ENCODE data around the gene ZMYM5.
A peak's percentile ranks its signal among the peaks of the same experiment; 100 is the strongest.
"Not testable (repeated sequence)": the region's sequence is repeated elsewhere in the genome, so short reads cannot be mapped to it uniquely, and the experiment has no call there.

Gene ZMYM5

GRCh38 chr13:19862481-19863313 lies 752 bp downstream of the ZMYM5 start:
- peak overlapping the region; percentile 84 to 96 for H3K4me3 ChIP-seq (ENCODE audit: low read depth in 1 of 2, low read length in 2 of 2)
- H3K27ac ChIP-seq (ENCODE audit: low read length), result peak overlapping the region; percentile 95
- no peaks in the 10 kb centered on the region for H3K27me3 ChIP-seq (ENCODE audit: low read depth, low read length)
- peaks cover 8 to 22% of the 10 kb centered on the region in 2 donors for H3K4me1 ChIP-seq (ENCODE audit: control insufficient read depth in 1 of 2, insufficient read depth in 2 of 2, low read length in 2 of 2)
- H3K36me3 ChIP-seq (ENCODE audit: control insufficient read depth in 1 of 2, insufficient read depth in 2 of 2, low read length in 2 of 2), result peaks cover 5 to 9% of the 10 kb centered on the region in 2 donors
- no peaks in the 10 kb centered on the region for H3K9me3 ChIP-seq (ENCODE audit: control insufficient read depth in 1 of 2, low read length in 2 of 2)

- peaks cover 5 to 16% of the 10 kb centered on the region in 2 donors for H3K36me3 ChIP-seq (ENCODE audit: control insufficient read depth in 1 of 2, insufficient read depth in 2 of 2, low read length in 2 of 2)
Measured at GRCh38 chr13:19861762-19862161, 1.7 kb downstream of the ZMYM5 start.

DNA sequence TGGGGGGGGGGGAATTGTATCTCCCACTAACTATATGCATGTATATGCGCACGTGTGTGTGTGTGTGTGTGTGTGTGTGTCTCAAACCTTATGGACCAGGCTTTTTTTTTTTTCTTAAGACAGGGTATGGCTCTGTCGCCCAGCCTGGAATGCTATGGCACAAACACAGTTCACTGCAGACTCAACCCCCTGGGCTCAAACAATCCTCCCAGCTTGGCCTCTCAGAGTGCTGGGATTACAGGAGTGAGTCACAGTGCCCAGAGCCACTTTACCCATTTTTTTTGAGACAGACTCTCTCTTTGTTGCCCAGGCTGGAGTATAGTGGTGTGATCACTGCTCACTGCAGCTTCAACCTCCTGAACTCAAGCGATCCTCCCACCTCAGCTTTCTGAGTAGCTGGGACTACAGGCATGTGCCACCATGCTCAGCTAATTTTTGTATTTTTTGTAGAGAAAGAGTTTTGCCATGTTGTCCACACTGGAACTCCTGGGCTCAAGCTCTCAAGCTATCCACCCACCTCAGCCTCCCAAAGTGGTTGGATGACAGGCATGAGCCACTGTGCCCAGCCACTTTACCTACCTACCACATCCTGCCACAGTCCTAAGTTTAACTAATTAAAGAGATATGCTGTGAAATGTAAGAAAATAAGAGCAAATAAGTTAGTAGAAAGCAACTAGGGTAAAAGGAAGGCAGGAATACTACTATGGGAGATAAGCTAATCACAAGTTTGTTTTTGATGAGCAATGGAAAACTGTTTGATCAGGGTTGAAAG lies 2.4 kb downstream of the ZMYM5 start:
- peak overlapping the region; percentile 2 for H3K27ac ChIP-seq (ENCODE audit: low read length)
- H3K4me3 ChIP-seq (ENCODE audit: low read depth in 1 of 2, low read length in 2 of 2), result peak overlapping the region in 1 of 2 donors; percentile 96

More at GRCh38 chr13:19861762-19862161, 1.7 kb downstream of the ZMYM5 start:
- H3K27ac ChIP-seq (ENCODE audit: low read length), result peak overlapping the region; percentile 95
- H3K9me3 ChIP-seq (ENCODE audit: control insufficient read depth in 1 of 2, low read length in 2 of 2), result no peaks in the 10 kb centered on the region
- H3K27me3 ChIP-seq (ENCODE audit: low read depth, low read length), result no peaks in the 10 kb centered on the region
- H3K4me3 ChIP-seq (ENCODE audit: low read depth in 1 of 2, low read length in 2 of 2), result peak overlapping the region; percentile 84 to 96
- peaks cover 8 to 22% of the 10 kb centered on the region in 2 donors for H3K4me1 ChIP-seq (ENCODE audit: control insufficient read depth in 1 of 2, insufficient read depth in 2 of 2, low read length in 2 of 2)

GRCh38 chr13:19857637-19858036 lies 5.8 kb downstream of the ZMYM5 start:
- not testable (repeated sequence) for H3K9me3 ChIP-seq (ENCODE audit: control insufficient read depth in 1 of 2, low read length in 2 of 2); H3K27me3 ChIP-seq (ENCODE audit: low read depth, low read length); H3K4me3 ChIP-seq (ENCODE audit: low read depth in 1 of 2, low read length in 2 of 2); H3K27ac ChIP-seq (ENCODE audit: low read length)
- Histone ChIP-seq H3K4me1 (ENCODE audit: control insufficient read depth in 1 of 2, insufficient read depth in 2 of 2, low read length in 2 of 2) (peaks cover 4 to 15% of the 10 kb centered on the region in 2 donors), H3K36me3 (ENCODE audit: control insufficient read depth in 1 of 2, insufficient read depth in 2 of 2, low read length in 2 of 2) (peaks cover 5 to 24% of the 10 kb centered on the region in 2 donors)

More for the DNA sequence above, 2.4 kb downstream of the ZMYM5 start:
- Histone ChIP-seq H3K4me1 (ENCODE audit: control insufficient read depth in 1 of 2, insufficient read depth in 2 of 2, low read length in 2 of 2) (peaks cover 8 to 22% of the 10 kb centered on the region in 2 donors), H3K9me3 (ENCODE audit: control insufficient read depth in 1 of 2, low read length in 2 of 2) (no peaks in the 10 kb centered on the region), H3K36me3 (ENCODE audit: control insufficient read depth in 1 of 2, insufficient read depth in 2 of 2, low read length in 2 of 2) (peaks cover 5 to 16% of the 10 kb centered on the region in 2 donors), H3K27me3 (ENCODE audit: low read depth, low read length) (no peaks in the 10 kb centered on the region)

DNA sequence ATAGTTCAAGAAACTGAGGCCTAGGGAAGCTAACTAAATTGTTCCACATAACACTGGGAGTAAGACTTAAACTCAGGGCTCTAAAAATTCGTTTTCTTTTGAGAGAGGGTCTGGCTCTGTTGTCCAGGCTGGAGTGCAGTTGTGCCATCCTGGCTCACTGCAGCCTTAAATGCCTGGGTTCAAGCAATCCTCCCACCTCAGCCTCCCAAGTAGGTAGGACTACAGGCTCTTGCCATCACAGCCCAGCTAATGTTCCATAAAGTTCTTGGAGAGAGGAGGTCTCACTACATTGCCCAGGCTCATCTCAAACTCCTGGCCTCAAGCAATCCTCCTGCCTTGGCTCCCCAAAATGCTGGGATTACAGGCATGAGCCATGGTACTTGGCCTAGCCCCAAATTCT lies 10.7 kb downstream of the ZMYM5 start:
- Histone ChIP-seq H3K36me3 (ENCODE audit: control insufficient read depth in 1 of 2, insufficient read depth in 2 of 2, low read length in 2 of 2) (peaks cover 9 to 31% of the 10 kb centered on the region in 2 donors), H3K27ac (ENCODE audit: low read length) (no peak overlapping the region), H3K27me3 (ENCODE audit: low read depth, low read length) (no peaks in the 10 kb centered on the region), H3K4me3 (ENCODE audit: low read depth in 1 of 2, low read length in 2 of 2) (no peak overlapping the region), H3K4me1 (ENCODE audit: control insufficient read depth in 1 of 2, insufficient read depth in 2 of 2, low read length in 2 of 2) (peaks cover 0 to 4% of the 10 kb centered on the region in 2 donors), H3K9me3 (ENCODE audit: control insufficient read depth in 1 of 2, low read length in 2 of 2) (no peaks in the 10 kb centered on the region)

- Histone ChIP-seq H3K36me3 (ENCODE audit: control insufficient read depth in 1 of 2, insufficient read depth in 2 of 2, low read length in 2 of 2) (peaks cover 0 to 17% of the 10 kb centered on the region in 2 donors), H3K4me1 (ENCODE audit: control insufficient read depth in 1 of 2, insufficient read depth in 2 of 2, low read length in 2 of 2) (peaks cover 4 to 20% of the 10 kb centered on the region in 2 donors), H3K27ac (ENCODE audit: low read length) (peak overlapping the region; percentile 54), H3K4me3 (ENCODE audit: low read depth in 1 of 2, low read length in 2 of 2) (no peak overlapping the region), H3K27me3 (ENCODE audit: low read depth, low read length) (no peaks in the 10 kb centered on the region), H3K9me3 (ENCODE audit: control insufficient read depth in 1 of 2, low read length in 2 of 2) (no peaks in the 10 kb centered on the region)
Measured at GRCh38 chr13:19845758-19846157, 17.7 kb downstream of the ZMYM5 start.

GRCh38 chr13:19838865-19839275 lies 24.6 kb downstream of the ZMYM5 start:
- peaks cover 9 to 24% of the 10 kb centered on the region in 2 donors for H3K36me3 ChIP-seq (ENCODE audit: control insufficient read depth in 1 of 2, insufficient read depth in 2 of 2, low read length in 2 of 2)
- H3K27ac ChIP-seq (ENCODE audit: low read length), result no peak overlapping the region
- H3K27me3 ChIP-seq (ENCODE audit: low read depth, low read length), result no peaks in the 10 kb centered on the region
- no peak overlapping the region for H3K4me3 ChIP-seq (ENCODE audit: low read depth in 1 of 2, low read length in 2 of 2)
- H3K9me3 ChIP-seq (ENCODE audit: control insufficient read depth in 1 of 2, low read length in 2 of 2), result no peaks in the 10 kb centered on the region
- H3K4me1 ChIP-seq (ENCODE audit: control insufficient read depth in 1 of 2, insufficient read depth in 2 of 2, low read length in 2 of 2), result peaks cover 0 to 3% of the 10 kb centered on the region in 2 donors

DNA sequence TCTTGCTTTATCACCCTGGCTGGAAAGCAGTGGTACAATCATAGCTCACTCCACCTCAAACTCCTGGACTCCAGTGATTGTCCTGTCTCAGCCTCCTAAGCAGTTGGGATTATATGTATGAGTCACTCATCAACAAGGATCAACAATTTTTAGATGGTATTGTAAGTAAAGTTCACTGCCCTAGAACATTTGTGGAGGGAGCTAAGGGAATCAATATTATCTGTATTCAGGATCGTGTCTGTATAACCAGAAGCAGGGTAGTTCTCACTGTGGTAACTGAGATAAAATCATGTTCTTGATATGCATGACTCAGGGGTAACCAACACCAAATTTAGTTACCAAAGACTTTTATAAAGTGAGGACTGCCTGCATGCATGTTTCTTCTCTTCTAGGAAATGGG lies 27.0 kb downstream of the ZMYM5 start:
- Histone ChIP-seq H3K4me1 (ENCODE audit: control insufficient read depth in 1 of 2, insufficient read depth in 2 of 2, low read length in 2 of 2) (peaks cover 0 to 3% of the 10 kb centered on the region in 2 donors), H3K27ac (ENCODE audit: low read length) (no peak overlapping the region), H3K36me3 (ENCODE audit: control insufficient read depth in 1 of 2, insufficient read depth in 2 of 2, low read length in 2 of 2) (peaks cover 9 to 44% of the 10 kb centered on the region in 2 donors), H3K27me3 (ENCODE audit: low read depth, low read length) (no peaks in the 10 kb centered on the region), H3K9me3 (ENCODE audit: control insufficient read depth in 1 of 2, low read length in 2 of 2) (no peaks in the 10 kb centered on the region), H3K4me3 (ENCODE audit: low read depth in 1 of 2, low read length in 2 of 2) (no peak overlapping the region)

DNA sequence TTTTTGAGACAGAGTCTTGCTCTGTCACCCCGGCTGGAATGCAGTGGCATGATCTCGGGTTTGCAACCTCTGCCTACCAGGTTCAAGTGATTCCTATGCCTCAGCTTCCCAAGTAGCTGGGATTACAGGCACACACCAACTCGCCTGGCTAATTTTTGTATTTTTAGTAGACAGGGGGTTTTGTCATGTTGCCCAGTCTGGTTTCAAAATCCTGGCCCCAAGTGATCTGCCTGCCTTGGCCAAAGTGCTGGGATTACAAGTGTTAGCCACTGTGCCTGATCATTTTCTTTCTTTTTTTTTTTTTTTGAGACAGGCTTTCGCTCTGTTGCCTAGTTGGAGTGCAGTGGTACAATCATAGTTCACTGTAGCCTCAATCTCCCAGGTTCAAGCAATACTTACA lies 28.7 kb downstream of the ZMYM5 start:
- Histone ChIP-seq H3K27ac (ENCODE audit: low read length) (no peak overlapping the region), H3K9me3 (ENCODE audit: control insufficient read depth in 1 of 2, low read length in 2 of 2) (no peaks in the 10 kb centered on the region), H3K4me1 (ENCODE audit: control insufficient read depth in 1 of 2, insufficient read depth in 2 of 2, low read length in 2 of 2) (peaks cover 0 to 3% of the 10 kb centered on the region in 2 donors), H3K27me3 (ENCODE audit: low read depth, low read length) (no peaks in the 10 kb centered on the region), H3K36me3 (ENCODE audit: control insufficient read depth in 1 of 2, insufficient read depth in 2 of 2, low read length in 2 of 2) (peaks cover 9 to 58% of the 10 kb centered on the region in 2 donors), H3K4me3 (ENCODE audit: low read depth in 1 of 2, low read length in 2 of 2) (no peak overlapping the region)

- Histone ChIP-seq H3K27ac (ENCODE audit: low read length) (no peak overlapping the region), H3K4me3 (ENCODE audit: low read depth in 1 of 2, low read length in 2 of 2) (no peak overlapping the region), H3K36me3 (ENCODE audit: control insufficient read depth in 1 of 2, insufficient read depth in 2 of 2, low read length in 2 of 2) (peaks cover 13 to 38% of the 10 kb centered on the region in 2 donors), H3K27me3 (ENCODE audit: low read depth, low read length) (no peaks in the 10 kb centered on the region), H3K9me3 (ENCODE audit: control insufficient read depth in 1 of 2, low read length in 2 of 2) (no peaks in the 10 kb centered on the region), H3K4me1 (ENCODE audit: control insufficient read depth in 1 of 2, insufficient read depth in 2 of 2, low read length in 2 of 2) (no peaks in the 10 kb centered on the region)
Measured at GRCh38 chr13:19822673-19823072, 40.8 kb downstream of the ZMYM5 start.

GRCh38 chr13:19818223-19818842 lies 45.1 kb downstream of the ZMYM5 start:
- Histone ChIP-seq H3K4me1 (ENCODE audit: control insufficient read depth in 1 of 2, insufficient read depth in 2 of 2, low read length in 2 of 2) (no peaks in the 10 kb centered on the region), H3K9me3 (ENCODE audit: control insufficient read depth in 1 of 2, low read length in 2 of 2) (no peaks in the 10 kb centered on the region), H3K4me3 (ENCODE audit: low read depth in 1 of 2, low read length in 2 of 2) (no peak overlapping the region), H3K36me3 (ENCODE audit: control insufficient read depth in 1 of 2, insufficient read depth in 2 of 2, low read length in 2 of 2) (peaks cover 6 to 24% of the 10 kb centered on the region in 2 donors), H3K27ac (ENCODE audit: low read length) (no peak overlapping the region), H3K27me3 (ENCODE audit: low read depth, low read length) (no peaks in the 10 kb centered on the region)

Data from muscle layer of duodenum (tissue), 2 donors.